ENCODE measurements around the gene COL12A1. TPM values are rescaled to one million over a fixed set of nuclear protein-coding genes. Genes with fewer than 3 reads are reported as not detected.

COL12A1 gene
- total RNA-seq = 10 to 100 TPM; 10.9 to 65.9 (median 57.1) TPM

- TF ChIP-seq CTCF (IDR thresholded peaks at IDR 0.05) = no peak
- TF ChIP-seq POLR2A (IDR thresholded peaks at IDR 0.05) = peak in 1 of 2 donors; percentile 20
- H3K27me3 ChIP-seq = peaks cover 0 to 11% of the 10 kb centered on the region in 2 donors
Observed at GRCh38 chr6:75205776-75206575, at the start of gene COL12A1. Gene COL12A1, minus strand, starts transcription at chr6:75206053. Its CDS starts 3,261 bp downstream, at chr6:75202792.

GRCh38 chr6:75250552-75250951 is 44.7 kb upstream of the COL12A1 start:
- Histone ChIP-seq H3K27me3 (no peaks in the 10 kb centered on the region), H3K4me1 (no peaks in the 10 kb centered on the region), H3K27ac (no peak overlapping the region), H3K36me3 (peaks cover 0 to 26% (median 0%) of the 10 kb centered on the region in 3 donors), H3K4me3 (no peak overlapping the region), H3K9me3 (no peaks in the 10 kb centered on the region)
- DNase-seq = no peak
- TF ChIP-seq POLR2A (IDR thresholded peaks at IDR 0.05) (no peak), CTCF (IDR thresholded peaks at IDR 0.05) (no peak)

More at GRCh38 chr6:75205776-75206575, at the start of gene COL12A1:
- H3K4me1 ChIP-seq = peaks cover 0 to 19% (median 6%) of the 10 kb centered on the region in 4 donors
- no peaks in the 10 kb centered on the region for H3K36me3 ChIP-seq
- H3K27ac ChIP-seq = peak within 1 kb of the TSS; percentile 65 to 91 (median 72)
- H3K4me3 ChIP-seq = peak within 1 kb of the TSS; percentile 33 to 65 (median 44)
- DNase-seq = peak; percentile 30 to 89 (median 74)
- H3K9me3 ChIP-seq = no peaks in the 10 kb centered on the region

DNA sequence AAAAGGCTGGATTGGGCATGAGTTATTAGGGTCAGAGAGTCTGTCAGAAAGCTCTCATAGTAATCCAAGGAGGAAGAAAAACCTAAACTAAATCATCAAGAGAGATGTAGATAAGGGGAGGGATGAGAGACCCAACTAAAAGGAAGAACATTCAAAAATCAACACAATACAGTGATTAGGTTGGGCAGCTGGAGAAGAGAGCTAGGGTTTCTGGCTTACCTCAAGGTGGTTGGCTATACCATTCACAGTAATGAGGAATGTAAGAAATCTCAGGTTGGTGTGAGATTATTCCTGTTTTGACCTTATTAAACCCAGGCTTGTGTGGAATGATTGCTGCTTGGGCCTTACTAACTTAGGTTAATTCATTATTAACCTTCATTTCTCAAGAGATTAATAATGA is 44.0 kb upstream of the COL12A1 start:
- H3K9me3 ChIP-seq = no peaks in the 10 kb centered on the region
- no peak overlapping the region for H3K4me3 ChIP-seq
- no peaks in the 10 kb centered on the region for H3K27me3 ChIP-seq
- no peaks in the 10 kb centered on the region for H3K4me1 ChIP-seq
- DNase-seq = no peak
- TF ChIP-seq CTCF (IDR thresholded peaks at IDR 0.05) (no peak), POLR2A (IDR thresholded peaks at IDR 0.05) (no peak)
- no peak overlapping the region for H3K27ac ChIP-seq
- peaks cover 0 to 18% (median 0%) of the 10 kb centered on the region in 3 donors for H3K36me3 ChIP-seq

- Histone ChIP-seq H3K27me3 (no peaks in the 10 kb centered on the region), H3K36me3 (no peaks in the 10 kb centered on the region), H3K4me1 (peaks cover 0 to 18% (median 0%) of the 10 kb centered on the region in 4 donors), H3K4me3 (no peak overlapping the region), H3K27ac (no peak overlapping the region), H3K9me3 (no peaks in the 10 kb centered on the region)
- no peak for TF ChIP-seq CTCF (IDR thresholded peaks at IDR 0.05)
- TF ChIP-seq POLR2A (IDR thresholded peaks at IDR 0.05) = no peak
- DNase-seq = no peak
Observed at GRCh38 chr6:75246386-75246785, 40.5 kb upstream of the COL12A1 start.

DNA sequence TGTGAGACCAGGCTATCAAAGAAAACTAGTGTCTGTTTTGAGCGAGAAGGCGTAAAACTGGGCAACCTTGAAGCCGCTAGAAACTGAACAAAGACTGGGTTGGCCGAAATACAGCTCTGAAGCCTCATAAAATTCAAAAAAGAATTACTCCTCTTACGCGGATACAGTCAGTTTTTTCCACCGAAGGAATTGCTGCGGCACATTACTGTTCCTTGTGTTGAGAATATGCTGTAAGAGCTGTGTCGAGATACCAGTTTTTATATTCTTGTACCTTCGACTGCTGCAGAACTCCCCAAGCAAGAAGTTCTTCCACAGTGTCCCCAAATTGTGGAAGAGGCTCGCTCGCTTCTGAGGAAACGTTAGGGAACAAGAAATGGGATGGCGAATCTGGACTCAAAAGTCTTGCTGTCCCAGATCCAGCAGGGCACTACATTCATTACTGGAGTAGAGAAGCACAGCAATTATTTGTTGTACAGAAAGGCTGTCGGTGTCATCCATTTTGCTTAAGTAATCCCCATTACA is 38.3 kb upstream of the COL12A1 start:
- peaks cover 0 to 16% (median 0%) of the 10 kb centered on the region in 3 donors for H3K36me3 ChIP-seq
- H3K27me3 ChIP-seq = no peaks in the 10 kb centered on the region
- H3K9me3 ChIP-seq = no peaks in the 10 kb centered on the region
- peak overlapping the region; percentile 82 to 96 (median 92) for H3K27ac ChIP-seq
- peaks cover 0 to 28% (median 0%) of the 10 kb centered on the region in 4 donors for H3K4me1 ChIP-seq
- peak overlapping the region; percentile 59 to 84 (median 77) for H3K4me3 ChIP-seq
- TF ChIP-seq POLR2A (IDR thresholded peaks at IDR 0.05) (no peak), CTCF (IDR thresholded peaks at IDR 0.05) (no peak)
- DNase-seq = no peak

All from Peyer's patch (tissue), 4 donors.